D721Med (cell line): ENCODE results near the gene RETREG3.

Source experiments
- DNase-seq: peaks from one replicate; pipeline ENCODE4 v3.0.0; 2011; ENCODE audit warnings: low spot score; ENCODE audit not compliant: insufficient read length
- FAIRE-seq: peaks from 2 replicates; lab custom pipeline; 2011; peaks lifted over from hg19 to GRCh38; lab: Jason Lieb, UNC
- TF ChIP-seq, protein P1 (sequence below): IDR thresholded peaks from 2 replicates; pipeline ENCODE4 v1.5.1; 2012; ENCODE audit warnings: mild to moderate bottlenecking, control low read depth; ENCODE audit not compliant: insufficient read depth; ENCODE audit errors: missing control alignments

Gene RETREG3

DNA sequence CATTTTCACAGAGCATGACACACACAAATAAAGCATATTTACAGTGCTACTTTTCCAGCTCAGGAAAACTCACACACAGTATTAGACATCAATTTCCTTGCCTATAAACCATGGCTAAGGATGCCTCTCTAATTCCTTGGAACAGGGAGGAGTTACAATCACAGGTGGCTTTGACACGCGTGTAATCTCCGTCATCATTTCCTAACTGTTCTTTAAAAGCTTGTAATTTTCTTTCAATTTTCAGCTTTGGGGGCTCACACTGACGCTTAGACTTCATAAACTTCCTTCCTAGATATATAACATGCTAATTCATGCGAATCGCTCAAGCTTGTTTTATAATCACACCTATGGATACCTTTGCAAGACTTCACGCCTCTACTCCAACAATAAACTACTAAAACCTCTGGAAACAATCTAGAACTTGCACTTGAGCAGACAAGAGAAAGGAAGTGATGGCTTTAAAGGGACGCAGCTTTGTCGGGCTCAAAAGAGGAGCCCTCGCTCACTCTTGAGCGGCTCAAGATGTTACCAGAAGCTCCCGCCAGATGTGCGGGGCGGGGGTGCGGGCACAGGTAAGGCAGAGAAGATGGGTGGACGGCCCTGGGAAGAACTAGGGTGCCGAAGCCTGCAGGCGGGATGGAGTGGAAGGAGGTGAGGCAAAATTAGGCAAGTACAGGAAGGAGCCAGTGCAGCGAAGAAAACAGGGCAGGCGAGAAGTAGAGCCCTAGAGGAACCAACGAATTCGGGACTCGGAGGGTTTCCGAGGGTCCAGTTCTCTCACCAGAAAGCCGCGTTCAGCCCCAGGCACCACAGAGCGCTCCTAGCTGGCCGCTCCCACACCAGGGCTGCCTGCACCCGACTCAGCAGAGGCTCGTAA, 631 bp downstream of the RETREG3 start:
- FAIRE-seq (no peak), DNase-seq (no peak)
- TF ChIP-seq, protein P1, sequence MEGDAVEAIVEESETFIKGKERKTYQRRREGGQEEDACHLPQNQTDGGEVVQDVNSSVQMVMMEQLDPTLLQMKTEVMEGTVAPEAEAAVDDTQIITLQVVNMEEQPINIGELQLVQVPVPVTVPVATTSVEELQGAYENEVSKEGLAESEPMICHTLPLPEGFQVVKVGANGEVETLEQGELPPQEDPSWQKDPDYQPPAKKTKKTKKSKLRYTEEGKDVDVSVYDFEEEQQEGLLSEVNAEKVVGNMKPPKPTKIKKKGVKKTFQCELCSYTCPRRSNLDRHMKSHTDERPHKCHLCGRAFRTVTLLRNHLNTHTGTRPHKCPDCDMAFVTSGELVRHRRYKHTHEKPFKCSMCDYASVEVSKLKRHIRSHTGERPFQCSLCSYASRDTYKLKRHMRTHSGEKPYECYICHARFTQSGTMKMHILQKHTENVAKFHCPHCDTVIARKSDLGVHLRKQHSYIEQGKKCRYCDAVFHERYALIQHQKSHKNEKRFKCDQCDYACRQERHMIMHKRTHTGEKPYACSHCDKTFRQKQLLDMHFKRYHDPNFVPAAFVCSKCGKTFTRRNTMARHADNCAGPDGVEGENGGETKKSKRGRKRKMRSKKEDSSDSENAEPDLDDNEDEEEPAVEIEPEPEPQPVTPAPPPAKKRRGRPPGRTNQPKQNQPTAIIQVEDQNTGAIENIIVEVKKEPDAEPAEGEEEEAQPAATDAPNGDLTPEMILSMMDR: no peak

DNA sequence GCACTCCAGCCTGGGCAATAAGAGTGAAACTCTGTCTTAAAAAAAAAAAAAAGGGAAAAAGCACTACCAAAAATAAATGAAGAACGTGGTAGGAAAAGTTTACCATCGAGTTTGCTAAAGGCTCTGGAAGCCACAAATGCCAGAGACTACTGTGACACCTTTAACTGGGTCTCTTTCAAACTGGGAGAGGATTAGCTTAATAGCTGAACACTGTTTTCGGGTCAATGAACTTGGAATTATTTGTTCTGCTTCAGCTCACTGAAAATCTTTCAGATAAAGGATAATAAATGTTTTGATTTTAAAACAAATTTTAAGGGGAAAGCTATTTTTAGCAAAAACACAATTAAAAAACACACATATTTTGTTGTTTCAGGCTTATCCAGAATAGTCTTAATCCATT, 1.4 kb downstream of the RETREG3 start:
- TF ChIP-seq, protein P1: no peak
- FAIRE-seq: no peak

DNA sequence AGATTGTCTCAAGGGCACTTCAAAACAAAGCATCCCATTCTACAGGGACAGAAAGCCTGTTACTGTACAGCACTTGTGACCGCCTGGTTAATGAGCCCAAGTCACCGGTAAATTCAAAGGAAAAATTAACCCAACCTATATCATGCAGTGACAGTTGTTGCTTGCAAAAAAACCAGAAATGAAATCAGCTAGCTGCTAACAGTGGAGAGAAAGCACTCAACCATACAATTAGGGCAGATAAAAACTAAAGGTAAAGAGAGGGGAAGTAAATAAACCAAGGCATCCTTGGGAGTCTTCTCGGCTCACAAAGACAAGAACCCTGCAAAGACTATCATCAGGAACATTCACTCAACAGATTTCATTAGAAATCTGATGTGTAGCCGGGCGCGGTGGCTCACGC, 5.9 kb downstream of the RETREG3 start:
- FAIRE-seq: no peak

More for the DNA sequence above, 1.4 kb downstream of the RETREG3 start:
- DNase-seq: no peak

DNA sequence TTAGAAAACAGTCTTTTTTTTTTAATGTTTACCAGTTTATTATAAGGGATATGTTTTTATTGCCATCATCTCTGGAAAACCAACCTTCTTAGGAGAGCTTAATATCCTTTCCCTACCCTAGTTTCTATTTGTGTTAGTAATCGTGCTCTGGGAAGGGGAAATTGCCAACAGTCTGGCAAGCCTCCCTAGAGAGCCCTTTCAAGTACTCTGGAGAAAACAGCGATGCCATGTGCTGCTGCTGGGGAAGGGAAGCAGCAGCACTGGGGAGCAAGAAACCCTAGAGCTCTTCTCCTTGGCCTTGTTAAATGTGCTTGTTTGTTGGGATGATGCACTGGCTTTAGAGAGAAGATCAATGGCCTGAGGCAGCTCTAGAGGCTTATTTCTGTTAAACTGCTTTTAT, 10.3 kb downstream of the RETREG3 start:
- DNase-seq (no peak), FAIRE-seq (no peak)
- TF ChIP-seq, protein P1: no peak

More for the DNA sequence above, 5.9 kb downstream of the RETREG3 start:
- TF ChIP-seq, protein P1: no peak
- no peak for DNase-seq

DNA sequence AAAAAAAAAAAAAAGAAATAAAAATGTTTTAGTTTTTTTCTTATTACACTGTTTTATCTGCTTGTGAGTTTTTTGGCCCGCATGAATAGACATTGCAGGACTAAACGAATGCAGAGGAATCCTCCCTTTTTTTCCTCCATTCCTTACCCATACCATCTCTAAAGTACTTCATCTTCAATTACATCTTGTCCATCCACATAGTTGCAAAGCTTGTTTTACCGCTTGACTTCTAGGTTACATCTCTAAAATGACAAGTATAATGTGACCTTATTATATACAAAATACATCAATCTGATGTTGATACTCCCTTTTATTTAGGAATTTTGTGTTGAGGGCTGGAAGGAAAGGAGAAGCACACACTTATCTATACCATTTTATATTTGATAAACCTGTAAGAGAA, 12.8 kb downstream of the RETREG3 start:
- TF ChIP-seq, protein P1: no peak
- DNase-seq: no peak
- no peak for FAIRE-seq

DNA sequence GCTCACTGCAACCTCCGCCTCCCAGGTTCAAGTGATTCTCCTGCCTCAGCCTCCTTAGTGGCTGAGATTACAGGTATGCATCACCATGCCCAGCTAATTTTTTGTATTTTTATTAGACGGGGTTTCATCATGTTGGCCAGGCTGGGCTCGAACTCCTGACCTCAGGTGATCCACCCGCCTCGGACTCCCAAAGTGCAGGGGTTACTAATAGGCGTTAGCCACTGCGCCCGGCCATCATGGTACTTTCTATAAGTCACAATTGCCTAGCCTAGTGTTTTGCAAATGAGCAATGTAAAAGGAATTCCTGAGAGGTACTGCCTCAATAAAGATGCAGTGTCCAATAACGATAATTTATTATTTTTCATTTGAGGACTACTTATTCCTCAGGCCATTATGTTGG, 17.8 kb downstream of the RETREG3 start:
- FAIRE-seq (no peak), DNase-seq (no peak)
- TF ChIP-seq, protein P1: no peak

DNA sequence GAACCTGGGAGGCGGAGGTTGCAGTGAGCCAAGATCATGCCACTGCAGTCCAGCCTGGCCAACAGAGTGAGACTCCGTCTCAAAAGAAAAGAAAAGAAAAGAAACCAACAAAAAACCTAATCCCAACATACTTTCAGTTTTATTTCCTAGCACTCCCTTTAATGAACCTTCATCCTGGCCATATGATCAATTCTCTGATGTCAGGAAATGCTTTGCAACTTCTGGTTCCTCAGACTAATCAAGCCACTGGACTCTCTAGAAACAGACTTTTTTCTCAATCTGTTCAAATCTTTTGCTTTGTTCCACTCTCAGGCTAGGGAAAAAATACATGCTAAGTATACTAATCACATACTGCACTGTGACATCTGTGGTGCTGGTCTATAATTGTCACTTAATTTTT, 18.3 kb downstream of the RETREG3 start:
- FAIRE-seq (no peak), DNase-seq (no peak)
- TF ChIP-seq, protein P1: no peak
